Activated naive CD8-positive, alpha-beta T cell treated with anti-CD3 and anti-CD28 coated beads, Interleukin-2, amount 10 ng/mL, durations not matched to agents 7 days and 5 days (primary cell): ENCODE results near the gene KLHDC9. TPM values are rescaled to one million over a fixed set of nuclear protein-coding genes. Genes with fewer than 3 reads are reported as not detected.
A peak's percentile ranks its signal among the peaks of the same experiment; 100 is the strongest.

ENCODE experiments used
- ATAC-seq: fragments of 150-1000 bp; cut with Tn5 transposase; one replicate; pipeline ENCODE4 v1.10.0; 2021; ENCODE audit warnings: low read depth, moderate library complexity
- POLR2A ChIA-PET: fragments of 350-600 bp; sonication (Branson Sonifier 250); formaldehyde crosslinking; loops from one replicate; lab custom pipeline; 2021; ENCODE audit warnings: antibody characterized with exemption; lab: Charles Lee
- DNase-seq: peaks from one replicate; pipeline ENCODE4 v3.0.0; 2021
- H3K27ac Mint-ChIP-seq: one replicate; pipeline ENCODE4 v1.8.0; 2022; ENCODE audit warnings: mild to moderate bottlenecking, mixed read lengths
- H3K27me3 Mint-ChIP-seq: one replicate; pipeline ENCODE4 v1.8.0; 2022; ENCODE audit warnings: mild to moderate bottlenecking, moderate library complexity, mixed read lengths
- H3K36me3 Mint-ChIP-seq: one replicate; pipeline ENCODE4 v1.8.0; 2021; ENCODE audit warnings: mild to moderate bottlenecking, mixed read lengths
- H3K4me1 Mint-ChIP-seq: one replicate; pipeline ENCODE4 v1.8.0; 2021; ENCODE audit warnings: mixed read lengths
- H3K4me3 Mint-ChIP-seq: one replicate; pipeline ENCODE4 v1.8.0; 2022; ENCODE audit warnings: mild to moderate bottlenecking, moderate library complexity, mixed read lengths
- H3K9me3 Mint-ChIP-seq: one replicate; pipeline ENCODE4 v1.8.0; 2021; ENCODE audit warnings: mixed read lengths
- total RNA-seq, 2 experiments: library from RNA; stranded (reverse); gene quantifications; one replicate each; pipeline ENCODE4 v1.2.3, GENCODE V29; 2021

KLHDC9 gene
- total RNA-seq, 2 experiments from 2014 or later = 1.2 TPM

DNA sequence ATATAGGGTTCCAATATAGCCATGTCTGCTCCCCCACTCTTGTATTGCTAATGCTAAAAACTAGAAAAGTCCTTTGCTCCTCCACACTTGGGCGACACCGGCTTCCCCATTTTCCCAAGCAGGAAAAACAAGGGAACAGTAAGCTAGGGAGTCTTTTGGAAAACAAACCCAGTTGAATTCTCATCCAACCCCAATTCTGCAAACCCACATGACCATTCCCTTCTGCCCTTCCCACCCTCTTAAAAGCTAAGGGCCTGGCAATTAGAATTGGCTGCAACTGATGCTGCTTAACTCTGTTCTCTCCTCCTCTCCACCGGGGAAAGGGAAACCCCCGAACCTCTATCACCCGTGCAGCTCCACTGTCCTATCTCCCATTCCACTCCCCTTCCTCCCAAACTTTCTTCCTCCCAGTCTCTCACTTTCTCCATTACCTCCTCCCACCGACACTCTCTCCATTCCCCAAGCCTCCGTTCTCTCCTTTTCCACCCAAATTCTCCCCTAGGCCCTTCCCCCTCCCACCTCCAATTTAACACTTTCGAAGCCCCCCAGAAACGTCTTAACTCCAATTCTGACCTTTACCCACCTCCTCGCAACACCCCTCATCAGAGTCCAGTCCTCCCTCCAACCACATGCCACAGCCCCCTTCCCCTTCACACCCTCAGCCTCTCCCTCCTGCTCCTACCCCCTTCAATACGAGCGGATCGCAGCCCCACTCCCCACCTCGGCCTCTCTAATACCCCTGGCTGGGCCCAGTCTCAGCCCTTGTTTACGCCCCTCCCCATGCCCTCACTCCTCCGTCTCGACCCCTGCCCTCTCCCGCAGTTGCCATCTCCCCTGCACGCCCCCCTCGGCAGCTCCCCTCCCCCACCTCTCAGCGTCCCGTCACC, 33.6 kb downstream of the KLHDC9 start:
- H3K27me3 Mint-ChIP-seq = no peaks in the 10 kb centered on the region
- ATAC-seq = no peak
- peaks cover 30% of the 10 kb centered on the region for H3K36me3 Mint-ChIP-seq
- H3K27ac Mint-ChIP-seq = no peak overlapping the region
- H3K4me1 Mint-ChIP-seq = peaks cover 40% of the 10 kb centered on the region
- DNase-seq = no peak
- POLR2A ChIA-PET = interaction anchor here (0.6 to 2.4 kb wide), 13 partner anchors 10 to 118 kb away, joined by 3 to 15 read pairs (median 5); partner anchors contain the start of genes ARHGAP30, B4GALT3, F11R and PPOX
- H3K9me3 Mint-ChIP-seq = no peaks in the 10 kb centered on the region
- H3K4me3 Mint-ChIP-seq = no peak overlapping the region

GRCh38 chr1:161132410-161133219, 34.5 kb downstream of the KLHDC9 start, which contains the start of gene DEDD:
Gene DEDD, minus strand, starts transcription at chr1:161132667. Its CDS starts 8,205 bp downstream, at chr1:161124462.
- POLR2A ChIA-PET = interaction anchor here (0.6 to 2.4 kb wide), 16 partner anchors 9 to 126 kb away, joined by 3 to 15 read pairs (median 4); partner anchors contain the start of genes ARHGAP30, B4GALT3, F11R and PCP4L1
- ATAC-seq (peak; percentile 98), DNase-seq (peak; percentile 92)
- no peaks in the 10 kb centered on the region for H3K9me3 Mint-ChIP-seq
- H3K4me1 Mint-ChIP-seq = peaks cover 35% of the 10 kb centered on the region
- peaks cover 22% of the 10 kb centered on the region for H3K36me3 Mint-ChIP-seq
- no peak within 1 kb of the TSS for H3K27ac Mint-ChIP-seq
- no peaks in the 10 kb centered on the region for H3K27me3 Mint-ChIP-seq
- H3K4me3 Mint-ChIP-seq = no peak within 1 kb of the TSS

DNA sequence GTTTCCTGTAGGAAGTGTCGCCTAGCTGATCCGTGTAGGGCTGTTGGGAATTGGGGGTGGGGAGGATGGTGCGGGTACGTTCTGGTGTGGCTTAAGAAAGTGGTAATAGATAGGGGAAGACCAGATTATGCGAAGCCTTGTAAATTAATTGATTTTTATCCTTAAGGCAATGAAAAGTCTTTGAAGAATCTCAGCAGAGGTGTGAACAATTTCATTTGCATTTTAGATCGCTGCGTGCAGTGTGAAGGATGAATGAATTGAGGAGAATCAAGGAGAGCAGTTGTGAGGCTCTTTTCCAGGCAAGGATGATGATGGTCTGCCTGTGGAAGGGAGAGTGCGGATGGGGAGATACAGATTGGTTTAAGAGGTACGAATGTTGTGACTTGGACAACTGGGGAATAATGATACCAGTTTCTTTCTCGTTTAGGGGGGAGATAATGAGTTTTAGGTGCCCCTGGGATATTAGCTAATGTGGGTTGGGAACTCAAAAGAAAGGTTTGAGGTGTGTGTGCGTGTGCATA, 35.1 kb downstream of the KLHDC9 start:
- no peak overlapping the region for H3K27ac Mint-ChIP-seq
- H3K36me3 Mint-ChIP-seq = peaks cover 16% of the 10 kb centered on the region
- no peaks in the 10 kb centered on the region for H3K9me3 Mint-ChIP-seq
- no peak overlapping the region for H3K4me3 Mint-ChIP-seq
- H3K4me1 Mint-ChIP-seq = peaks cover 30% of the 10 kb centered on the region
- no peaks in the 10 kb centered on the region for H3K27me3 Mint-ChIP-seq
- DNase-seq (no peak), ATAC-seq (no peak)
- POLR2A ChIA-PET = interaction anchor here (0.6 to 2.6 kb wide), 14 partner anchors 8 to 125 kb away, joined by 3 to 15 read pairs (median 6); partner anchors contain the start of genes ARHGAP30, B4GALT3, F11R and PCP4L1

- DNase-seq (no peak), ATAC-seq (no peak)
- POLR2A ChIA-PET = interaction anchor here (0.6 to 2.2 kb wide), 3 partner anchors 16 to 69 kb away, joined by 3 to 6 read pairs (median 3); partner anchors contain the start of gene UFC1
- no peak overlapping the region for H3K27ac Mint-ChIP-seq
- H3K4me3 Mint-ChIP-seq = no peak overlapping the region
- H3K27me3 Mint-ChIP-seq = no peaks in the 10 kb centered on the region
- no peaks in the 10 kb centered on the region for H3K9me3 Mint-ChIP-seq
- H3K36me3 Mint-ChIP-seq = peaks cover 2% of the 10 kb centered on the region
- peaks cover 5% of the 10 kb centered on the region for H3K4me1 Mint-ChIP-seq
Observed at GRCh38 chr1:161137881-161138280, 39.7 kb downstream of the KLHDC9 start.

DNA sequence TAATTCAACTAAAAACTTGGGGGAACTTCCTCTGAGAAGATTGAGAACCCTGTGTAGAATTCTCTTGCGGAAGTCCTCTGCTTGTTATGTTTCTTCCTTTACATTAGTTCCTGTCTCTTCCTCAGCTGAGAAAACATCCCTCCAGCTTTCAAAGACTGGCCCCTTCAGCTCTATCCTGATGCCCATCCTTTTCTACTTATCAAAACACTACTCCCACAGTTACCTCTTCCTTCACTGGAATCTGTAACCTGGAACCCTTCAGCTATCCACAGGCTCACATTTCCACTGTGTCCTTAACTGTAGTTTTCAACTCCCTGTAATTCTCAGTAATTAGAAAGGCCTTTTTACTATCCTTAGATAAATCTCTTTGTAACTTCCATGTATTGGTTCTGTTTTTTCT, 40.3 kb downstream of the KLHDC9 start:
- POLR2A ChIA-PET = interaction anchor here (0.6 to 2.2 kb wide), 3 partner anchors 15 to 69 kb away, joined by 3 to 6 read pairs (median 3); partner anchors contain the start of gene UFC1
- no peaks in the 10 kb centered on the region for H3K27me3 Mint-ChIP-seq
- no peak for ATAC-seq
- no peak overlapping the region for H3K4me3 Mint-ChIP-seq
- peak overlapping the region; percentile 37 for H3K27ac Mint-ChIP-seq
- no peak for DNase-seq
- peaks cover 5% of the 10 kb centered on the region for H3K4me1 Mint-ChIP-seq
- peaks cover 2% of the 10 kb centered on the region for H3K36me3 Mint-ChIP-seq
- H3K9me3 Mint-ChIP-seq = no peaks in the 10 kb centered on the region

GRCh38 chr1:161139766-161140165, 41.6 kb downstream of the KLHDC9 start:
- H3K4me1 Mint-ChIP-seq = peaks cover 5% of the 10 kb centered on the region
- peaks cover 2% of the 10 kb centered on the region for H3K36me3 Mint-ChIP-seq
- DNase-seq (no peak), ATAC-seq (no peak)
- no peaks in the 10 kb centered on the region for H3K27me3 Mint-ChIP-seq
- POLR2A ChIA-PET = interaction anchor here (0.7 kb wide), 1 partner anchor 26 kb away, joined by 3 read pairs; the partner anchor contains the start of gene PPOX
- H3K4me3 Mint-ChIP-seq = no peak overlapping the region
- H3K27ac Mint-ChIP-seq = no peak overlapping the region
- H3K9me3 Mint-ChIP-seq = no peaks in the 10 kb centered on the region

- Mint-ChIP-seq H3K9me3 (no peaks in the 10 kb centered on the region), H3K4me3 (no peak overlapping the region), H3K36me3 (peaks cover 1% of the 10 kb centered on the region), H3K27me3 (no peaks in the 10 kb centered on the region), H3K4me1 (peaks cover 3% of the 10 kb centered on the region), H3K27ac (no peak overlapping the region)
- no peak for DNase-seq
- ATAC-seq = no peak
- POLR2A ChIA-PET = interaction anchor here (0.5 to 1.3 kb wide), 5 partner anchors 8 to 101 kb away, joined by 3 to 5 read pairs (median 4); partner anchors contain the start of gene DEDD
Observed at GRCh38 chr1:161140755-161141400, 42.7 kb downstream of the KLHDC9 start.

- DNase-seq (no peak), ATAC-seq (no peak)
- H3K27me3 Mint-ChIP-seq = no peaks in the 10 kb centered on the region
- POLR2A ChIA-PET = interaction anchor here (0.6 kb wide), 1 partner anchor 459 kb away, joined by 5 read pairs; no protein-coding TSS in a partner anchor
- no peaks in the 10 kb centered on the region for H3K4me1 Mint-ChIP-seq
- H3K36me3 Mint-ChIP-seq = no peaks in the 10 kb centered on the region
- H3K4me3 Mint-ChIP-seq = no peak overlapping the region
- no peak overlapping the region for H3K27ac Mint-ChIP-seq
- H3K9me3 Mint-ChIP-seq = no peaks in the 10 kb centered on the region
Observed at GRCh38 chr1:161145832-161146231, 47.7 kb downstream of the KLHDC9 start.

Other genes with a start within 250 kb of the KLHDC9 start
- 1 to 10 TPM; 6.0 to 7.8 TPM for gene CD244, start 235.5 kb upstream of the KLHDC9 start, total RNA-seq
- not detected for gene ITLN1, start 213.2 kb upstream of the KLHDC9 start, total RNA-seq
- not detected for gene ITLN2, start 143.6 kb upstream of the KLHDC9 start, total RNA-seq
- 10 to 100 TPM; 28.5 to 35.9 TPM for gene F11R, start 77.2 kb upstream of the KLHDC9 start, total RNA-seq
- 10 to 100 TPM; 81.7 to 84.9 TPM for gene TSTD1, start 59.4 kb upstream of the KLHDC9 start, total RNA-seq
- 10 to 100 TPM; 93.0 to 96.3 TPM for gene USF1, start 52.4 kb upstream of the KLHDC9 start, total RNA-seq
- 100 to 1,000 TPM; 260 to 273 TPM for gene ARHGAP30, start 28.5 kb upstream of the KLHDC9 start, total RNA-seq
- not detected for gene NECTIN4, start 8.8 kb upstream of the KLHDC9 start, total RNA-seq
- gene PFDN2, start 19.7 kb downstream of the KLHDC9 start, total RNA-seq = 10 to 100 TPM; 54.1 to 62.3 TPM
- 10 to 100 TPM; 44.7 to 49.3 TPM for gene NIT1, start 19.7 kb downstream of the KLHDC9 start, total RNA-seq
- gene DEDD, start 34.3 kb downstream of the KLHDC9 start, total RNA-seq = 10 to 100 TPM; 39.8 to 40.3 TPM
- gene UFC1, start 55.6 kb downstream of the KLHDC9 start, total RNA-seq = 10 to 100 TPM; 95.9 to 98.1 TPM
- 10 to 100 TPM; 40.7 to 46.8 TPM for gene USP21, start 61.1 kb downstream of the KLHDC9 start, total RNA-seq
- gene PPOX, start 68.1 kb downstream of the KLHDC9 start, total RNA-seq = 10 to 100 TPM; 47.0 to 53.0 TPM
- 10 to 100 TPM; 54.5 to 54.8 TPM for gene B4GALT3, start 79.1 kb downstream of the KLHDC9 start, total RNA-seq
- 1 to 10 TPM; 2.5 to 3.5 TPM for gene ADAMTS4, start 100.7 kb downstream of the KLHDC9 start, total RNA-seq
- gene NDUFS2, start 104.0 kb downstream of the KLHDC9 start, total RNA-seq = 10 to 100 TPM; 80.6 to 92.8 TPM
- gene FCER1G, start 116.9 kb downstream of the KLHDC9 start, total RNA-seq = 10 to 100 TPM; 18.9 to 22.1 TPM
- gene APOA2, start 125.3 kb downstream of the KLHDC9 start, total RNA-seq = not detected
- 10 to 100 TPM; 13.7 to 17.4 TPM for gene TOMM40L, start 127.7 kb downstream of the KLHDC9 start, total RNA-seq
- gene NR1I3, start 139.8 kb downstream of the KLHDC9 start, total RNA-seq = not detected
- gene PCP4L1, start 160.4 kb downstream of the KLHDC9 start, total RNA-seq = 1 to 10 TPM in 1 of 2 experiments, under 1 TPM in 1; 0.91 to 1.1 TPM
- 1 to 10 TPM; 8.4 to 9.5 TPM for gene MPZ, start 211.6 kb downstream of the KLHDC9 start, total RNA-seq
- gene SDHC, start 216.0 kb downstream of the KLHDC9 start, total RNA-seq = 100 to 1,000 TPM; 148 to 150 TPM